Spleen (tissue), 11 donors: ENCODE results near the gene NOL11. TPM values are rescaled to one million over a fixed set of nuclear protein-coding genes. Genes with fewer than 3 reads are reported as not detected.
"Not testable (repeated sequence)": the region's sequence is repeated elsewhere in the genome, so short reads cannot be mapped to it uniquely, and the experiment has no call there.

ENCODE experiments used
- DNase-seq: peaks from one replicate; pipeline ENCODE4 v3.0.0-alpha.2; 2020
- H3K27ac ChIP-seq, 8 donors: fragments of 200-600 bp; sonication (generic) in 7 of 8; 1 replicate in 4 of 8; 2 replicates in 4 of 8; pipeline versions ENCODE4 v1.5.0 to v1.8.0; 2016 to 2021; ENCODE audit warnings: inconsistent platforms in 4 of 8, mild to moderate bottlenecking in 4 of 8, moderate library complexity in 1 of 8
- H3K27me3 ChIP-seq, 7 donors: fragments of 200-600 bp; sonication (generic) in 6 of 7; replicated peaks in 1 of 7; 1 replicate in 4 of 7; 2 replicates in 3 of 7; pipeline versions ENCODE4 v1.5.0 to v1.8.0; 2016 to 2021; ENCODE audit warnings: inconsistent platforms in 3 of 7, mild to moderate bottlenecking in 1 of 7
- H3K36me3 ChIP-seq, 6 donors: fragments of 200-600 bp; sonication (generic) in 5 of 6; 1 replicate in 4 of 6; 2 replicates in 2 of 6; pipeline versions ENCODE4 v1.5.0 to v1.8.0; 2016 to 2021; ENCODE audit warnings: inconsistent platforms in 2 of 6
- H3K4me1 ChIP-seq, 6 donors: fragments of 200-600 bp; sonication (generic) in 5 of 6; 1 replicate in 3 of 6; 2 replicates in 3 of 6; pipeline versions ENCODE4 v1.5.0 to v1.8.0; 2016 to 2021; ENCODE audit warnings: inconsistent platforms in 3 of 6
- H3K4me3 ChIP-seq, 8 donors: fragments of 200-600 bp; sonication (generic) in 7 of 8; 1 replicate in 4 of 8; 2 replicates in 4 of 8; pipeline versions ENCODE4 v1.5.0 to v1.8.0; 2016 to 2021; ENCODE audit warnings: inconsistent platforms in 4 of 8, mild to moderate bottlenecking in 4 of 8, moderate library complexity in 2 of 8
- H3K9me3 ChIP-seq, 8 donors: fragments of 200-600 bp; sonication (generic) in 7 of 8; 1 replicate in 4 of 8; 2 replicates in 4 of 8; pipeline versions ENCODE4 v1.5.0 to v1.8.0; 2016 to 2021; ENCODE audit warnings: inconsistent platforms in 4 of 8
- CTCF ChIP-seq, 11 experiments: fragments of 200-600 bp in 7 of 11; fragments of 450-650 bp in 4 of 11; sonication (generic) in 4 of 11; IDR thresholded peaks in 8 of 11; conservative IDR thresholded peaks in 3 of 11; 1 replicate in 7 of 11; 2 replicates in 4 of 11; pipeline versions ENCODE4 v1.4.0 to v1.8.0; 2016 to 2021; ENCODE audit warnings: antibody characterized with exemption in 11 of 11, inconsistent platforms in 4 of 11, mild to moderate bottlenecking in 1 of 11
- POLR2A ChIP-seq, 3 donors: fragments of 450-650 bp; IDR thresholded peaks; one replicate each; pipeline ENCODE4 v1.5.1; 2017; ENCODE audit warnings: antibody characterized with exemption in 3 of 3, mild to moderate bottlenecking in 1 of 3
- POLR2AphosphoS5 ChIP-seq, 3 donors: sonication (generic); formaldehyde crosslinking; IDR thresholded peaks; one replicate each; pipeline ENCODE4 v1.5.1; 2017; ENCODE audit warnings: antibody characterized with exemption in 3 of 3
- WGBS, 5 donors: extraction: QIAGEN DNeasy Blood & Tissue Kit in 3 of 5; methylation state at CpG; one replicate each; pipeline versions ENCODE4 v1.1.5 to v1.1.7; 2013 to 2018; 5-methylcytosine and 5-hydroxymethylcytosine counted together
- intact Hi-C: fragments of 100-400 bp; cut with DNase I; formaldehyde crosslinking; loops from one replicate; pipeline ENCODE4 v1.15.0; 2023; ENCODE audit warnings: low total_unique reads
- polyA plus RNA-seq, 3 donors: library from polyadenylated mRNA; stranded (reverse); fragments of 200-250 nt; gene quantifications; one replicate each; pipeline ENCODE4 v1.2.1, GENCODE V29; 2013
- total RNA-seq, 7 donors: library from RNA; depleted of rRNA in 3 of 7; stranded (reverse); fragments of >200 nt in 3 of 7; fragmentation: NEBNext Ultra II Directional in 4 of 7; extraction: Animal tissue kit (Norgen Biotek cat#: 25700) in 4 of 7; gene quantifications; one replicate each; pipeline versions ENCODE4 v1.1.0 to v1.2.1, GENCODE V29; 2016 to 2021
- donor health status: healthy with polysubstance abuse.
- donor health status: DM: no; HTN: no; CAD: no; lungs with moderate emphysema.
- donor health status: DM: no; HTN: no; CAD: no.
- donor health status: Bipolar disorder and iron deficiency.
- donor health status: healthy.
- donor health status: DM: no; HTN: no; CAD: no.
- donor health status: DM: yes; HTN: yes; CAD: no.

The NOL11 gene
- total and polyA plus RNA-seq, 10 donors: 30.7 to 49.7 (median 42.0) TPM

GRCh38 chr17:67751101-67752074 is 33.7 kb downstream of the NOL11 start:
- intact Hi-C loops: no loop called here
- Histone ChIP-seq H3K4me1 (no peaks in the 10 kb centered on the region), H3K27me3 (no peaks in the 10 kb centered on the region), H3K36me3 (peaks cover 0 to 61% (median 42%) of the 10 kb centered on the region in 6 donors), H3K4me3 (no peak overlapping the region), H3K27ac (no peak overlapping the region), H3K9me3 (peaks cover 0 to 12% (median 0%) of the 10 kb centered on the region in 8 donors)
- TF ChIP-seq POLR2AphosphoS5 (IDR thresholded peaks at IDR 0.05): no peak
- TF ChIP-seq POLR2A (IDR thresholded peaks at IDR 0.05): no peak
- no peak for TF ChIP-seq CTCF (IDR thresholded peaks at IDR 0.05 in 8 of 11, conservative IDR thresholded peaks at IDR 0.05 in 3 of 11)
- 84 to 92% (median 86%) methylated on average over 7 to 9 of the region's 9 CpGs for WGBS, 5 donors
- DNase-seq: no peak

- H3K4me1 ChIP-seq, H3K27me3 ChIP-seq, DNase-seq, intact Hi-C loops, H3K4me3 ChIP-seq, H3K27ac ChIP-seq: not testable (repeated sequence)
- WGBS, 5 donors: 90 to 98% (median 96%) methylated on average over 3 of the region's 3 CpGs
- H3K36me3 ChIP-seq: peaks cover 0 to 53% (median 35%) of the 10 kb centered on the region in 6 donors
- peaks cover 0 to 12% (median 0%) of the 10 kb centered on the region in 8 donors for H3K9me3 ChIP-seq
Measured at GRCh38 chr17:67752160-67752559, 34.4 kb downstream of the NOL11 start.

GRCh38 chr17:67753026-67753425 is 35.3 kb downstream of the NOL11 start:
- no peak for DNase-seq
- TF ChIP-seq POLR2AphosphoS5 (IDR thresholded peaks at IDR 0.05): no peak
- TF ChIP-seq CTCF (IDR thresholded peaks at IDR 0.05 in 8 of 11, conservative IDR thresholded peaks at IDR 0.05 in 3 of 11): no peak
- TF ChIP-seq POLR2A (IDR thresholded peaks at IDR 0.05): no peak
- no peak overlapping the region for H3K4me3 ChIP-seq
- peaks cover 0 to 44% (median 29%) of the 10 kb centered on the region in 6 donors for H3K36me3 ChIP-seq
- H3K27me3 ChIP-seq: no peaks in the 10 kb centered on the region
- intact Hi-C loops: no loop called here
- peaks cover 0 to 12% (median 0%) of the 10 kb centered on the region in 8 donors for H3K9me3 ChIP-seq
- WGBS, 5 donors: 95 to 98% (median 96%) methylated on average over 10 of the region's 10 CpGs
- no peak overlapping the region for H3K27ac ChIP-seq
- no peaks in the 10 kb centered on the region for H3K4me1 ChIP-seq

- H3K27ac ChIP-seq: no peak overlapping the region
- TF ChIP-seq CTCF (IDR thresholded peaks at IDR 0.05 in 8 of 11, conservative IDR thresholded peaks at IDR 0.05 in 3 of 11) (no peak), POLR2A (IDR thresholded peaks at IDR 0.05) (no peak), POLR2AphosphoS5 (IDR thresholded peaks at IDR 0.05) (no peak)
- H3K4me3 ChIP-seq: no peak overlapping the region
- H3K9me3 ChIP-seq: peaks cover 0 to 12% (median 0%) of the 10 kb centered on the region in 8 donors
- H3K27me3 ChIP-seq: no peaks in the 10 kb centered on the region
- WGBS, 5 donors: 93 to 97% (median 95%) methylated on average over 5 of the region's 5 CpGs
- no peak for DNase-seq
- no peaks in the 10 kb centered on the region for H3K4me1 ChIP-seq
- peaks cover 0 to 35% (median 24%) of the 10 kb centered on the region in 6 donors for H3K36me3 ChIP-seq
- intact Hi-C loops: no loop called here
Measured at GRCh38 chr17:67754001-67754400, 36.3 kb downstream of the NOL11 start.

GRCh38 chr17:67754686-67755085 is 37.0 kb downstream of the NOL11 start:
- WGBS, 5 donors: 86 to 100% (median 96%) methylated on average over 8 of the region's 8 CpGs
- H3K4me3 ChIP-seq, DNase-seq, H3K27ac ChIP-seq, H3K4me1 ChIP-seq, intact Hi-C loops, H3K27me3 ChIP-seq: not testable (repeated sequence)
- Histone ChIP-seq H3K9me3 (peaks cover 0 to 12% (median 0%) of the 10 kb centered on the region in 8 donors), H3K36me3 (peaks cover 0 to 28% (median 18%) of the 10 kb centered on the region in 6 donors)

GRCh38 chr17:67756766-67757165 is 39.0 kb downstream of the NOL11 start:
- DNase-seq, intact Hi-C loops, H3K27me3 ChIP-seq, H3K27ac ChIP-seq, H3K9me3 ChIP-seq, H3K4me3 ChIP-seq, H3K4me1 ChIP-seq, H3K36me3 ChIP-seq: not testable (repeated sequence)
- WGBS, 5 donors: 93 to 98% (median 97%) methylated on average over 9 of the region's 9 CpGs
